Colon (tissue), 2 donors: ENCODE measurements around the gene CLEC3A.
"Not testable (repeated sequence)": the region's sequence is repeated elsewhere in the genome, so short reads cannot be mapped to it uniquely, and the experiment has no call there.

ENCODE experiments used
- FAIRE-seq: peaks from 2 replicates; lab custom pipeline; 2012; peaks lifted over from hg19 to GRCh38; lab: Jason Lieb, UNC
- donor health status: control.
- donor health status: control.

The CLEC3A gene, protein sequence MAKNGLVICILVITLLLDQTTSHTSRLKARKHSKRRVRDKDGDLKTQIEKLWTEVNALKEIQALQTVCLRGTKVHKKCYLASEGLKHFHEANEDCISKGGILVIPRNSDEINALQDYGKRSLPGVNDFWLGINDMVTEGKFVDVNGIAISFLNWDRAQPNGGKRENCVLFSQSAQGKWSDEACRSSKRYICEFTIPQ

DNA sequence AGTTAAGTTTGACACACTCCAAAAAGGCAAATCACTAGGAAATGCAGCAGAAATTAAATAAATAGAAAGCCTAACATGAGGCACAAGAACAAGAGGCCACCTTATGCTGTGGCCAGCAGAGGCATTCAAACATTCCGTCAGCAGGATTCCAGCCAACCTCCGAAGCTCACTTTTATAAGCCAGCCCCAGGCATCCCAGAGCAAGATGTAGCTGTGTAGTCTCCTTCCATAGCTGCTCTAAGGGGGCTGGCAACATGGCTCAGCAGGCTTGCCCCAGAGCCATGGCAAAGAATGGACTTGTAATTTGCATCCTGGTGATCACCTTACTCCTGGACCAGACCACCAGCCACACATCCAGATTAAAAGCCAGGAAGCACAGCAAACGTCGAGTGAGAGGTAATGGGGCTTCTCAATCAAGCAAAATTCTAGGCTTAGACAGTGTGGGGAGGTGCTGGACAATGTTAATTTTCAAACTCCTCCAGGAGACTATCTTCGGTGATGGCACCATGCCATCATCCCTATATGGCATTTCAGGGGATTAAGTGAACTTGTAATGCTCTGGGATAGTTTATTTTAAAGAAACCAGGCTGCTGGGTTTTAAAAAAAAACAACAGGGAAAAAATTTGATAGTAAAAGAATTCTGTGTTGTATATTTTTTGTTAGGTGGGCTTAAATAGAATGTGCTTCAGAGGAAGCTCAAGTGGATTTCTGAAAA is at the start of gene CLEC3A:
CLEC3A (plus strand) TSS at position 202 of the 714 bp plus-strand sequence; CDS start at position 281, 79 bp downstream.
- no peak for FAIRE-seq

DNA sequence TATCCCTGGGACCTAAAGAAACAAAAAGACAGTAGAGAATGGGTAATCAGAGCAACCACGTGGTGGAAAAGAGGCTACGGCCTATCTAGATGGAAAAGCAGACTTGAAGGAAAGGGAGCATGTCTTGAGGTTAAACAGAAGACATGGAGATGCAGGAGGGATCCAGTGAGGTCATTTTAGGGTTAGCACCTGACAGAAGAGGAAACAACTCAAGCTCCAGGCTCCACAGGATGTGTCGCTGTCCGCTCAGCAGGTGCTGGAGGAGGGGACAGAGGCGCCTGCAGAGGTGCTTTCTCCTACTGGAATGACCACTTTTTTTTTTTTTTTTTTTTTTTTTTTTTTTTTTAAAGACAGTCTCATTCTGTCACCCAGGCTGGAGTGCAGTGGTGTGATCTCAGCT is 47.5 kb upstream of the CLEC3A start:
- no peak for FAIRE-seq

DNA sequence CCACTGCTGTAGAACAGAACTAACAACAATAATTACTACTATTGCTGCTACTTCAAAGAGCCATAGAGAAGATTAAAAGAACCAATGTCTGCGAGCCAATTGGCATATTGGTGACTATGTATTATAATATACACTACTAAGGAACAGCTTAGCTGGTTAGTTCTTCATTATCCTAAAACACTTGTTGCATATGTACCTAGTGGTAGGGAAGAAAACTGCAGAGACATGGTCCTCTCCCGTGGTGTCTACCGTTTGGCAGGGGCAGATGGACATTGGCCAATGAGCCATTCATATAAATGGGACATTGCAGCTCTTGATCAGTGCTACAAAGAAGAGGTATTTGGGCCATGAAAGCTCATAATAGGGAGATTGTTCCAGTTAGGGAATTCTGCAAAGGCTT is 46.4 kb upstream of the CLEC3A start:
- no peak for FAIRE-seq

DNA sequence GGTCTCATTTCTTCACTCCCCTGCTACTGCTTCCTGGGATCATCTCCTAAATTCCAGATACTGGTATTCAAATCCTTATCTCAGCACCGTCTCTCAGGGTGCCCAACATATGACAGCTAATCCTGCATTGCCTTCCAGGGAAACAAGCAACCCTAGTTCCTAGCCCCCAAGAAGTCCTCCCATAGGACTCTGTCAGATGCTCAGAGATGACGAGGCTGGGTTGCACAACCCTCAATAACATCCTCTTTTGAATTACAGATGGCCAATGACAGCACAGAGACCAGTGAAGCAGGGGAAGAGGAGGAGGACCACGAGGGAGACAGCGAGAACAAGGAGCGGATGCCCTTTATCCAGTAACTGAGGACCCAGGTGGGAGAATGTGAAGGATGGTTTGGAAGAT is 45.0 kb upstream of the CLEC3A start:
- FAIRE-seq, result no peak

DNA sequence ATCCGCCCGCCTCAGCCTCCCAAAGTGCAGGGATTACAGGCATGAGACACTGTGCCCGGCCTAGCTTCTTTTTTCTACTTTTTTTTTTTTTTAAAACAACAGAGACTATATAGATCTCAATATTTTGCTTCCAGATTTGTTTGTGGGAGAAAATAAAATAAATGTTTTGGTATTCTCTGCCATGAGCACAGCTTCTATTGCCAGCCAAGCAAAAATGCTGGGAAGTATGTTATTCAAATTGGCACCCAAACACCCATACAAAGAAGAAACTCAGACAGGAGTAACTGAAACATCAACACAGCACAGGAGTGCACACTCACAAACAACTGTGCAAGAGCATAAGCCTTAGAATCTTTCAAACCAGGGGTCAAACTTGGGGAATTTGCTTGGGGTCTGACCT is 37.2 kb upstream of the CLEC3A start:
- FAIRE-seq, result no peak

DNA sequence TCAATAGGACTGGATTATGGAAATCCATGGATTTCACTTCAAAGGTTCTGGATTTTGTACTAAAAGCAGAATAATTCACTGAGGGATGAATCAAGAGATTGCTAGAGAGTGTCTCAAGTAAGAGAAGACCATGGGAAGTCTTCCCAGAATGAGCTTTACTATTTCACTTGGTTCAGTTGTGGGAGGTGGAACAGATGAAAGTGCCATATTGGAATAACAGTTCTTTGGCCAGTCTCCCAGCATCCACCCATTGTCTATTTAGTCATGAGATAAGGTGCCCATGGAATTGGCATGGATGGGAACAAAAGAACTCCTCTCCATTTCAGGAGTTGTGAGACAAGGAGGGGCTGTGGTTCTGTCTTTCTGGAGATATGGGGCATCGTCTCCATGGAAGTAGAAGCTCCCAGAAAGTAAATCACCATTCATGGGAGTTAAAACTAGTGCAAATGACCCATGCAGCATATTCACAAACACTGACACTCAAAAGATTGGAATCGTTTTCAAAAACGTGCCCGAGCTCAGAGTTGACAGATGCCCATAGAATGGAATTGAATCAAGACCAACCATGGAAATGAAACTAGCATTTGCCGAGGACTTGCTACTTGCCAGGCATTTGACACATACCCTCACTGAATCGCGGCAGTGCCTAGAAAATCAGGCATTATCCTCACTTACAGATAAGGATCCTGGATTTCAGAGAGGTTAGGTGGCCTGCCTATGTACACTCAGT is 36.2 kb upstream of the CLEC3A start:
- no peak for FAIRE-seq

DNA sequence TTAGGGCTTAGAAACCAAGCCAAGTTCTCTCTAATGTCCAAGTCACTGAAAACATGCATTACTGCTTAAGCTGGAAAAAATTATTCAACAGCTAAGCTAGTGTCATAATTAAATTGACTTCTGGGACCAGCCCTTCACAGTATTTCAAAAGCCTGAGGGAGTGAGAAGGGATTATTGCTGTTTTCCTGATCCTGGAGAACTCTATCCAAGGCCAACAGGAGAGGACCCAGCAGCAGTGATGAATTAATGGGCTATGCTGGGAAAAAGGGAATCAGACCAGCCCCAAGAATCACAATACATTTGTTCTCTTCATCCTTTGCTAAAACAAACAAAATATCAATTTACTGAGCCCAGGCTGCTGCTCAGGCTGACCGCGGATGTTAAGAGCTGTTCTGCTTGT is 34.5 kb upstream of the CLEC3A start:
- FAIRE-seq, result no peak

DNA sequence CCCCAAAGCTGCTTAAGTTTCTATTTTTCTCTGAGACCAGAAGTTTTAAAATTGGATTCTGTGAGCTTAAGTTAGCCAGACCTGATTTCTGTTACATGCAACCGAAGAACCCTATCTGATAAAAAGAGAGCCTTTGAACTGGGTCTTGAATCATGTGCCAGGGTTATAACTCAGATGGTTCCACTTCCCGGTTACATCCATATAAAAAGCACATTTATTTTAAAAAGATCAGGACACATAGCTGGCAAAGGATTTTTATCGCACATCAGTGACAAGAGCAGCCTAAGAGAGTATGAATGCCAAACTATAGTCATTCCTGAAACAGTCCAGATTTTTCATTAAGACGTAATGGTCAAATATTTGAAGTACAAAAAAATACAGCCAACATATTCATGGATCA is 32.5 kb upstream of the CLEC3A start:
- no peak for FAIRE-seq

DNA sequence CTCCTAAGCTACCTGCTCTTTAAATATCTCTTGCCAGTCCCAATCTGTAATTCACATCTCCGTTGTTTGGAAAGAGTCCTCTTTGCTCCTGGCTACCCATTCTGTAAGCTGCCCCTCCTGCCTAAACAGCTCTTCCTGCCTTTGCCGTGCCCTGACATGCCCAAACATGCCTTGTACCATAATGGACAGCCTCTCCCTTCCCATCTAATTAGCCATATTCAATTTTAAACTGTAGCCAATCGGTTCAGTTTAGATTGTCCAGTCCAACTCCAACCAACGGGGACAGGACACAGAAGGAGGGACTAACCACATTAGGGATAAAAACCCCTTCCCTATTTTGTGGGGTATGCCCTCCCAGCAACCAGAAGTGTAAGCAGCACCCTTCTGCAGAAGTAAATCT is 30.6 kb upstream of the CLEC3A start:
- no peak for FAIRE-seq

DNA sequence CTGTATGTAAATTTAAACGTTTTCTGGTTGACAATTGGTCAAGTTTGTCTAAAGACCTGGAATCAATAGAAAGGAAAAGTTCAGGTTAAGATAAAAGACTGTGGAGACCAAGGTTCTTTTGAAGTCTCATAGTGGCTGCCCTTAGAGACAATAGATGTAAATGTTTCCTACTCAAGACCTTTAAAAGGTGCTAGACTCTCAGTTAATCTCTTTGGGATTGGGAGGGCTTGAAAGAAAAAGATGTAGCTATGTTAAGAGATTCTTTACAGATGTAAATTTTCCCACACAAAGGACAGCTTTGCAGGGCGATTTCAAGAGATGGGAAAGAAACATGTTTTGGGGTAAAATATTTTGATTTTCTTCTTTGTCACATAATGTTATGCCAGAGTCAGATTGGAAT is 30.0 kb upstream of the CLEC3A start:
- FAIRE-seq, result not testable (repeated sequence)

DNA sequence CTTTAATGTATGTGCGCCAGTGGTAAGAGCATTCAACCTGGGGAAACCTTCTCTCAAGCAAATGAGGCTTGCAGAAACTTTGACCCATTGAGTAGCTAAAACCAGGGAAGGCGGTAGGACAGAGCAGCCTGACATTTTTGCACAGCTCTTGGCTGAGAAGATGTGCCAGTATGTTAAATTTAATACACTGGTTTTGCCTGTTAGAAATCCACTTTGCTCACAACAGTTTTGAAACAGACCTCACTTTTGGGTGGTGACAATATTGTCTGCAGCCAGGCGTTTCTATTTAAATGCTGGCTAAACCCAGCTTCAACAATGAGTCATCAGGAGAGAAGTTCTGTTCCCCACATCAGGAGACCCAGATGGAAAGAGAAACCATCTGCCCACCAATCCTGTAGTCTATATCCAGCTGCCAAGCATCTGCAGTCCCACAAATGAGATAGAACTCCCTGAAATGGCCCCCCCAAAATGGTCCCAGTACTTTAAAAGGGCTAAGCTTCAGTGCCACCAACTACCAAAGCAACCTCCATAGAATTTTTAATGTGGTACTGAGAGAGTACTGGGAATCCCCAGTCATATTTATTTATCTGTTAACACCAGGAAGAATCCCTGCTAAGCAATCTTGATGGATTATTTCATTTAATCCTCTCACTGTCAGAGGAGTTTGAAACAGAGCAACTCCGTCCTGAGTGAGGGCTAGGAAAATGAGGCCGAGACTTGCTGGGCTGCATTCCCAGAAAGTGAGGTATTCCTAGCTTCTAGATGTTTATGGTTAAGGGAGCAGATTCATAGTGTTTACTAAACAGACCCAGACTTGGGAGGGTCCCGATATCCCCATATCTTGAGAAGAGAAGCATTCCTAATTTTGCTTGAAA is 29.0 kb upstream of the CLEC3A start:
- FAIRE-seq, result no peak

DNA sequence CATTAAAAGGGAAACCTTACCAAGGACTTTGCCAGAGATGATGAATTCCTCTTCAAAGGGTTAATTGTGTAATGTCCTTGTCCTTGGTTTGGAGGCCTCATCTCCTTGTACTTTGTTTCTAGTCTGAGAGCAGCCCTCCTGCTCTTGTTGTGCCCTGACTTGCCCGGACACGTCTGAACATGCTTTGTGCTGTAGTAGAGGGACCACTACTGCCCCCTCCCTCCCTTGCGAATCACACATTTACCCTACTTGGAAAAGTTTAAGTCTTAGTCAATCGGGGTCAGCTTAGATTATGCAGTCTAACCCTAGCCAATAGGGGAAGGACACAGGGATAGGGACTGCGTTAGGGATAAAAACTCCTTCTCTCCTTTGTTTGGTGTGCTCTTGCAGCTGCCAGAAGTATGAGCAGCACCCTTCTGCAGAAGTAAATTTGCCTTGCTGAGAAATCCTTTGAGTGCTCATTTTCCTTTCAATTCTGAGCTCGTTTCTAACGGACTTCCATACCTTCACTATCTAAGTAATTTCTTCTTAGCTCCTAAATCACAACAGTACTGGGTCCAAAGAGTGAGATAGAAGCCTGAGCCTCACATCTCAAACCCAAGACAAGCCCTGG is 26.4 kb upstream of the CLEC3A start:
- FAIRE-seq, result no peak

DNA sequence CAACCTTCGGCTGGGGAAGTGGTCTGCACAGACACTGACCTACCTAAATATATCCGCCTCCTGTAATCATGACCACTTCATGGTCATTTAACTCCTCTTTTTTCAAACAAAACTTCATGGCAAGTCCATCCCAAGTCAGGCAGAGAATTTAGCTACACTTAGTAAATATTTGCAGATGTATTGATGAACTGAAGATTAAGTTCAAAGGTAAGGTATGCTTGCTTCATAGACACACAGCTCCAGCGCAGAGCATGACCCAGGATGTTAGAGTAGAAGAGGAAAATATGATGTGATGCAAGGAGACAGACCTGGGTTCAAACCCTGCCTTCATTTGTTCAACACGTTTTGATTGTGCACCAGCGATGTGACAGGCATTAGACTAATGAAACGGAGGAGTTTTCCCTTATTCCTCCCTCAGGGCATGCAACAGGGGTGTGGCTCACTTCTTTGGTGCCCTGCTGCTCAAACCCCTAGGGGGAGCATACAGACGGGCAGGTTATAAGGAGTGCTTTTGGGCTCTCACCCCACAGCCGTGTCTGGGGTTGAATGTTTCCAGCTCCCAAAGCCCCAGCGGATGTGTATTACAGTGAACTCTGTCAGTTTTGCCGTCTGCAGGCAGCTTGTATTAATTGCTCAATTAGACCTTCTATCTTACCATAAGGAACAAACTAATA is 23.9 kb upstream of the CLEC3A start:
- no peak for FAIRE-seq

DNA sequence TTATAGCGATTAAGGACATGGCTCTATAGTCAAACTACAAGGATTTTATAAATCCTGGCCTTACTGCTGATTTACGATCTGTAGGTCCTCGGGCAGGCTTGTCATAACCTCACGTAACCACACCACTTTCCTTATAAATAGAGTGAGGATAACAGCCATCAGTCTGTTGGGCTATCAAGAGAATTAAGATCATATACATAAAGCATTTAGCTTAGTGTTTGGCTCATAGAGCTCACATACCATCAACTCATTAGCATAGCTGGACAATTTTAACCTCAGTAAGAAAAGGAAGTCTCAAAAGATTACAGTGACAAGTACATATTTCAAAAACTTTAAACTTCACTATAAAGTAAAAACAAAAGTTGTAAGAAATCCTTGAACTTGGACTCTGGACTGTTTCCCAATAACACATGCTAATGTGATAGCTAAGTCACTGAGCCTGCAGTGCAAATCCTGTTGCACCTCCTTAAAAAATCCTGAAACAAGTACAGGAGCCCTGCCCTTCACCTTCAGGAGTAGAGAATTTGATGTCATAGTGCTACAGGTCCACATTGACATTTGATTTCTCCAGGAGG is 20.8 kb upstream of the CLEC3A start:
- FAIRE-seq, result no peak

DNA sequence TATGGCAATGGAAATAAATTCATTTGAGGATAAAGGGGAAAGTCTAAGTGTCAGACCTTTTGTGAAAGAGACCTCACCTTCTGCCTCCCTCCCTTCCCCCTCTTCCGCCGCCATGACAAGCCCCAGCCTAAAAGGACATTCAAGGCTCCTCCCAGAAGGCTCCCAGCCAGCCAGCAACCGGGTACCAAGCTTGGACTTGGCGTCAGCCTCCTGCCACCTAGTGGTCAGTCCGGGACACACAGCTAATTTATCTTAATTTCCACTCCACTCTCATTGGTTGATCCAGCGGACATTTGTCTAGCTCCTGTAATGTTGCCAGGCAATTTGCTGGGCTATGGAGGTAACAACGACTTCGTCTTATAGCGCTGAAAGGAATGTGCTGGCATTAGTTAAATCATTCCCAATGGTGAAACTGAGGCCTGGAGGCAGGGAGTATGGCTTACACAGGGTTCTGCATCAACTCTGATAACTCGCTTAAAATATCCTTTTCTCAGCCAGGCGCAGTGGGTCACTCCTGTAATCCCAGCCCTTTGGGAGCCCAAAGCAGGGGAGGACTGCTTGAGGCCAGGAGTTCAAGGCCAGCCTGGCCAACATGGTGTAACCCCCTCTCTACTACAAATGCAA is 19.3 kb upstream of the CLEC3A start:
- no peak for FAIRE-seq

DNA sequence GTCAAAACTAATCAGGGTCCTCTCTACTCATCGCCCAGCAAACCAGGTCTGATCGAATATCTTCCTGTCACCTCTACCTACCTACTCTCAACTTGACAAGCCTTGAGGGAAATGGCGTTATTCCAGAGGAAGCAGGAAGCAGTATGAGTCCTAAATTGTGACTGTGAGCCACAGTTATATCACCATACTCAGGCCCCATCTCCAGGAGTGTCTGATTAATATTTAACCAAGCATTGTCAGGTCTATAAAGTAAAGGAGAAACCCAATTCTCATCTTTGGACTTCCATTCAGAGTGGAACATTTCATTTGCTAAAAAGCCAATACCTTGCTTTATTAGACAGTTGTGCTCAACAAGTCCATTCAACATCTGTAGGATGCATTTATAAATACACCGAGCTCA is 17.8 kb upstream of the CLEC3A start:
- FAIRE-seq, result no peak

DNA sequence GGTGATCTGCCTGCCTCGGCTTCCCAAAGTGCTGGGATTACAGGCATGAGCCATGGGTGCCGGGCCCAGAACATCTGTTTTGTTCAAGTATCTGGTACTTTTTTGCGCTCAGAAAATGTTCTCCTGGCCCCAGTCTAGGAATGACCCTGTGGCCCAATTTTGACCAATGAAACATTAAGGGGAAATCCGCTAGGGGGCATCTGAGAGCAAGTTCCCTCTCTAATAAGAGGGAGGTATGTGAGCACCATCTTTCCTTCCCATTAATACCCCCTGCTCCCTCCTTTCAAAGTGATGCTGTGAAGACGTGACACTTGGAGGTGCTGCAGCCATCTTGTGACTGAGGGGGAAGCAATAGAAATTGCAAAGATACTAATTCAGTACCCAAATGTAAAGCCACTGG is 16.5 kb upstream of the CLEC3A start:
- FAIRE-seq, result no peak

DNA sequence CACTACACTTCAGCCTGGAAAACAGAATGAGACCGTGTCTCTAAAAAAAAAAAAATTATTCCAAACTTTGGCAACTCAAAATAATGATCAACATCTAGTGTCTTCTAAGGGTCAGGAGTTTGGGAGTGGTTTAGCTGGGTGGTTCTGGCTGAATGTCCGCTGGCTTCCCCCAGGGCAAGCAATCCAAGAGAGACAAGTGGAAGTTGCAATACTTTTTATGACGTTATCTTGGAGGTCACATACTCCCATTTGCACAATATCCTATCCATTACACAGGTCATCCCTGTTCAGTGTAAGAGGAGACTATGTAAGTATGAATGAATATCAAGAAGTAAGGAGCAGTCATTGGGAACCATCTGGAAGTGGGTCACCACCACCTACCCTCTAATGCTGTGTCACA is 15.2 kb upstream of the CLEC3A start:
- no peak for FAIRE-seq

DNA sequence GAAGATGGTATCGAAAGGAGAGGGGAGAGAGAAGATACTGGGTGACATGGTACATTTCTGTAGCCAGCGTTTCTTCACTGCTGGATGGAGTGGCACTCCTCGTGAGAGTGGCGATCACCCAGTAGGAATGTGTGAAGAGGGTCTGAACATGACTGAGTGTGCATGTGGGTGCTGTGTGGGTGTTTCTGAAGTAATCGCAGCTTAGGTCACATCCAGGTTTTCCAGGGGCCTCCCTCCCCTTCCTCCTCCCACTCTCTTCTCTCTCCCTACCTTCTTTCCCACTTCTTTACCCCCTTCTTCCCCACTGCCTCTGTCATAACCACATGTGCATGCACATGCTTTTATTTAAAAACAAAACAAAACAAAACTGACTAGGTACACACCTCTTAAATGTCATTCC is 1.8 kb downstream of the CLEC3A start:
- FAIRE-seq, result no peak

DNA sequence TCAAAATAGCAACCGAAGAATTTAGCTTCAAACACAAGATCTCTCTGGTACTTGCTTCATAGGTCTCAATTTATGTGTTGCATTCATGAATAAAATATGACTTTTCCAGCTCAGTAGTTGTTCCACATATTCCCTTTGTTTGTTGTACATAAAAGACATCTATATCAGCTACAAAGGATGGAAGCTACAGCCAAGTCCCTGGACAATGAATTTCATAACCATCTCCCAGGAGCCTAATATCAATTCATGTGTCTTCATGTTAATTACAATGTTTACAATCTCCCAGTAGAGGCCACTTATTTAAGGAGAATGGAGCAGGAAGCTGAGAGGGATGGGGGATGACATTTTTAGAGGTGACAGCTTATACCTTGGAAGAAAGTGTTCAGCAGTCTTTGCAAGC is 3.3 kb downstream of the CLEC3A start:
- no peak for FAIRE-seq

DNA sequence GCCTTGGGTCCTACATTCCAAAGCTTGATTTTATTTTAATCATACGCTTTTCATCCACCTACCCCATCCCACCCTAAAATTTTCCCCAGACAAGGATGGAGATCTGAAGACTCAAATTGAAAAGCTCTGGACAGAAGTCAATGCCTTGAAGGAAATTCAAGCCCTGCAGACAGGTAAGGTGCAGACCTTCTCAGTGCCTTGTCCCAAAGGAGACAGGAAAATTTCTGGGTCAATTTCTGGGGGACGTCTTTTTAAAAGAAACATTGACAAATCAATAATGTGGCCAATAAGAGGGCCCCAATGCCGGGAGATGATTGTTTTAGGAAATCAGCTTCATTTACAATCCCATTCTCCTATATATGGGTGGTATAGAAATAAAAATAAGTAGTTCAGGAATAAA is 5.7 kb downstream of the CLEC3A start:
- no peak for FAIRE-seq
